ENCODE results near the gene TNS1. TPM values are rescaled to one million over a fixed set of nuclear protein-coding genes. Genes with fewer than 3 reads are reported as not detected.
"Not testable (repeated sequence)": the region's sequence is repeated elsewhere in the genome, so short reads cannot be mapped to it uniquely, and the experiment has no call there.

The TNS1 gene
- total RNA-seq, 4 donors from 2014 or later = 23.1 to 156 (median 81.1) TPM

DNA sequence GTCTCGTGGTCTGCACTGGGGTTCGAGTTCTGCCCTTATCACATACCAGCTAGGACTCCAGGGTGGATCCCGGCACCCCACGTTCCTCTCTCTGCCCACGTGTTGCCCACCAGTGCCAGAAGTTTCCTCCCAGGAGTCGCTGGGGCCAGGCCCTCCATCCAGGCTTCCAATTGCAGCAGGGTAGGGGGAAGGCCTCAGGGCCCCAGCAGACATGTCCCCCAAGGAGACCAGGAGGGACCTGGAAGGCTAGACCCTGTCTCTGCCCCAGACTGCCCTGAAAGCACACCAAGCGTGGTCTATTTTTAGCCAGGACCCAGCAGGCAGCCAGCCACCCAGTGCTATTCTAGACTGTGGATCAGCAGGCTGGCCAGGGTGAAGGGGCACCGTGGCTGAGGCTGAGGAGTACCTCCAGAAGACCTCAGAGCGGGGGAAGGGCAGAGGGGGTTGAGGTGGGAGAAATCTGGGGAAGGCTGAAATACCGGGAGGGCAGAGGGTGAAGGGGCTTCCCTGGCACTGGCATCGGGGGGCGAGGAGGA, 18.8 kb upstream of the TNS1 start:
- DNase-seq = peak in 1 of 3 donors; percentile 32
- Histone ChIP-seq H3K36me3 (no peaks in the 10 kb centered on the region), H3K27me3 (no peaks in the 10 kb centered on the region), H3K4me3 (no peak overlapping the region), H3K27ac (no peak overlapping the region), H3K4me1 (no peaks in the 10 kb centered on the region), H3K9me3 (no peaks in the 10 kb centered on the region)
- TF ChIP-seq POLR2A (IDR thresholded peaks at IDR 0.05) = no peak
- TF ChIP-seq, protein P1, sequence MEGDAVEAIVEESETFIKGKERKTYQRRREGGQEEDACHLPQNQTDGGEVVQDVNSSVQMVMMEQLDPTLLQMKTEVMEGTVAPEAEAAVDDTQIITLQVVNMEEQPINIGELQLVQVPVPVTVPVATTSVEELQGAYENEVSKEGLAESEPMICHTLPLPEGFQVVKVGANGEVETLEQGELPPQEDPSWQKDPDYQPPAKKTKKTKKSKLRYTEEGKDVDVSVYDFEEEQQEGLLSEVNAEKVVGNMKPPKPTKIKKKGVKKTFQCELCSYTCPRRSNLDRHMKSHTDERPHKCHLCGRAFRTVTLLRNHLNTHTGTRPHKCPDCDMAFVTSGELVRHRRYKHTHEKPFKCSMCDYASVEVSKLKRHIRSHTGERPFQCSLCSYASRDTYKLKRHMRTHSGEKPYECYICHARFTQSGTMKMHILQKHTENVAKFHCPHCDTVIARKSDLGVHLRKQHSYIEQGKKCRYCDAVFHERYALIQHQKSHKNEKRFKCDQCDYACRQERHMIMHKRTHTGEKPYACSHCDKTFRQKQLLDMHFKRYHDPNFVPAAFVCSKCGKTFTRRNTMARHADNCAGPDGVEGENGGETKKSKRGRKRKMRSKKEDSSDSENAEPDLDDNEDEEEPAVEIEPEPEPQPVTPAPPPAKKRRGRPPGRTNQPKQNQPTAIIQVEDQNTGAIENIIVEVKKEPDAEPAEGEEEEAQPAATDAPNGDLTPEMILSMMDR (IDR thresholded peaks at IDR 0.05) = no peak

GRCh38 chr2:218020966-218021535, 18.3 kb upstream of the TNS1 start:
- Histone ChIP-seq H3K27ac (no peak overlapping the region), H3K36me3 (no peaks in the 10 kb centered on the region), H3K4me1 (no peaks in the 10 kb centered on the region), H3K4me3 (no peak overlapping the region), H3K27me3 (no peaks in the 10 kb centered on the region), H3K9me3 (no peaks in the 10 kb centered on the region)
- TF ChIP-seq, protein P1 (IDR thresholded peaks at IDR 0.05) = no peak
- TF ChIP-seq POLR2A (IDR thresholded peaks at IDR 0.05) = no peak
- peak in 1 of 3 donors; percentile 23 for DNase-seq

DNA sequence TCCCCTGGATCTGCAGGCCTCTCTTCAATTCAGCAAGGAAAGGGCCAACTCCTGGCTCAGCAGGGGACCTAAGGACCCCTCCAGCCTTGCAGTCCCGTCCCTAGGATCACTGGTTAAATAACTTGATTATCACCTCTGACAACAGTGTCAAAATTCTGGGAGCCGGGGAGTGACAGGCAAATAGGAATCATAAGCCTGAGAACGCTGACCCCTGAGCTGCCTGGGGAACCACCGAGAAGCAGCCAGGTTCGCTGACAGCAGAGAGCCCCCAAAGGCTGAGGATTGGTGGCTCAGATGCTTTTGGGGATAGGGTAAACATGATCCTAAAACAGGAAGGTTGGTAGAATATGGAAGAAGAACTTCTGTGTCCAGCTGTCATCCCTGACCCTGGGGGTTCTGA, 17.5 kb upstream of the TNS1 start:
- no peaks in the 10 kb centered on the region for H3K27me3 ChIP-seq
- TF ChIP-seq POLR2A (IDR thresholded peaks at IDR 0.05) = no peak
- TF ChIP-seq, protein P1 (IDR thresholded peaks at IDR 0.05) = no peak
- no peaks in the 10 kb centered on the region for H3K36me3 ChIP-seq
- no peak overlapping the region for H3K27ac ChIP-seq
- no peak for DNase-seq
- no peaks in the 10 kb centered on the region for H3K9me3 ChIP-seq
- no peaks in the 10 kb centered on the region for H3K4me1 ChIP-seq
- no peak overlapping the region for H3K4me3 ChIP-seq

- H3K4me1 ChIP-seq = no peaks in the 10 kb centered on the region
- H3K27ac ChIP-seq = no peak overlapping the region
- TF ChIP-seq POLR2A (IDR thresholded peaks at IDR 0.05) = no peak
- TF ChIP-seq, protein P1 (IDR thresholded peaks at IDR 0.05) = no peak
- no peaks in the 10 kb centered on the region for H3K36me3 ChIP-seq
- H3K27me3 ChIP-seq = no peaks in the 10 kb centered on the region
- H3K9me3 ChIP-seq = no peaks in the 10 kb centered on the region
- H3K4me3 ChIP-seq = no peak overlapping the region
- DNase-seq = peak in 1 of 3 donors; percentile 8
Observed at GRCh38 chr2:218019411-218020060, 16.7 kb upstream of the TNS1 start.

- H3K27ac ChIP-seq = not testable (repeated sequence)
Observed at GRCh38 chr2:218018842-218019125, 16.0 kb upstream of the TNS1 start.

GRCh38 chr2:218017211-218018053, 14.6 kb upstream of the TNS1 start:
- H3K27ac ChIP-seq = no peak overlapping the region
- no peak for TF ChIP-seq POLR2A (IDR thresholded peaks at IDR 0.05)
- TF ChIP-seq, protein P1 (IDR thresholded peaks at IDR 0.05) = no peak

More at GRCh38 chr2:218018842-218019125, 16.0 kb upstream of the TNS1 start:
- H3K4me3 ChIP-seq, H3K9me3 ChIP-seq, H3K36me3 ChIP-seq, H3K4me1 ChIP-seq, H3K27me3 ChIP-seq, DNase-seq: not testable (repeated sequence)

More at GRCh38 chr2:218017211-218018053, 14.6 kb upstream of the TNS1 start:
- no peaks in the 10 kb centered on the region for H3K27me3 ChIP-seq
- H3K4me1 ChIP-seq = no peaks in the 10 kb centered on the region
- H3K9me3 ChIP-seq = no peaks in the 10 kb centered on the region
- H3K36me3 ChIP-seq = no peaks in the 10 kb centered on the region
- peak in 1 of 3 donors; percentile 37 for DNase-seq
- no peak overlapping the region for H3K4me3 ChIP-seq

Data from Peyer's patch (tissue), 4 donors.